Activated naive CD4-positive, alpha-beta T cell treated with Interleukin-2 at 50 U/mL for 16 hours (primary cell): ENCODE measurements around the gene DOLPP1.
A peak's percentile ranks its signal among the peaks of the same experiment; 100 is the strongest.
"Not testable (repeated sequence)": the region's sequence is repeated elsewhere in the genome, so short reads cannot be mapped to it uniquely, and the experiment has no call there.

Experiments used
- DNase-seq: peaks from one replicate; pipeline ENCODE4 v3.0.0-alpha.2; 2020

DOLPP1 gene

GRCh38 chr9:129113645-129114304 lies 32.9 kb downstream of the DOLPP1 start:
- no peak for DNase-seq

- DNase-seq, result no peak
Observed at GRCh38 chr9:129118799-129119198, 37.9 kb downstream of the DOLPP1 start.

- DNase-seq, result no peak
Observed at GRCh38 chr9:129121483-129121882, 40.6 kb downstream of the DOLPP1 start.

GRCh38 chr9:129122133-129122532 lies 41.2 kb downstream of the DOLPP1 start:
- no peak for DNase-seq

GRCh38 chr9:129122976-129123375 lies 42.1 kb downstream of the DOLPP1 start:
- not testable (repeated sequence) for DNase-seq

GRCh38 chr9:129124506-129125069 lies 43.7 kb downstream of the DOLPP1 start:
- no peak for DNase-seq

GRCh38 chr9:129125478-129125877 lies 44.6 kb downstream of the DOLPP1 start:
- no peak for DNase-seq

- no peak for DNase-seq
Observed at GRCh38 chr9:129126749-129127618, 46.1 kb downstream of the DOLPP1 start.

GRCh38 chr9:129128689-129129088 lies 47.8 kb downstream of the DOLPP1 start:
- DNase-seq, result no peak

GRCh38 chr9:129130271-129130670 lies 49.4 kb downstream of the DOLPP1 start:
- DNase-seq, result not testable (repeated sequence)

- no peak for DNase-seq
Observed at GRCh38 chr9:129130791-129131190, 49.9 kb downstream of the DOLPP1 start.

- DNase-seq, result peak; percentile 87
Observed at GRCh38 chr9:129131300-129132145, 50.6 kb downstream of the DOLPP1 start.

GRCh38 chr9:129133082-129133481 lies 52.2 kb downstream of the DOLPP1 start:
- no peak for DNase-seq

GRCh38 chr9:129135476-129135875 lies 54.6 kb downstream of the DOLPP1 start:
- no peak for DNase-seq

GRCh38 chr9:129136446-129137035 lies 55.6 kb downstream of the DOLPP1 start:
- DNase-seq, result no peak

GRCh38 chr9:129137292-129138143 lies 56.6 kb downstream of the DOLPP1 start:
- DNase-seq, result no peak

- no peak for DNase-seq
Observed at GRCh38 chr9:129138144-129138462, 57.2 kb downstream of the DOLPP1 start.

GRCh38 chr9:129138476-129139232 lies 57.7 kb downstream of the DOLPP1 start:
- no peak for DNase-seq

- DNase-seq, result peak; percentile 73
Observed at GRCh38 chr9:129139233-129139992, 58.5 kb downstream of the DOLPP1 start.

- peak; percentile 81 for DNase-seq
Observed at GRCh38 chr9:129139993-129140396, 59.1 kb downstream of the DOLPP1 start.
